NB4 (cell line): Measurements from ENCODE around the gene XPA.

ENCODE experiments used
- CTCF ChIP-seq: IDR thresholded peaks from one replicate; pipeline ENCODE4 v1.5.1; 2012; ENCODE audit warnings: low read depth, low read length
- POLR2A ChIP-seq: IDR thresholded peaks from 2 replicates; pipeline ENCODE4 v1.6.1; 2011; ENCODE audit warnings: mild to moderate bottlenecking; ENCODE audit not compliant: insufficient read length; ENCODE audit errors: extremely low read depth

GRCh38 chr9:97640325-97640724 is 56.8 kb downstream of the XPA start:
- no peak for TF ChIP-seq CTCF
- no peak for TF ChIP-seq POLR2A
